HL-60 (cell line): ENCODE data around the gene TNFRSF8.

Experiments
- CTCF ChIP-seq: IDR thresholded peaks from one replicate; pipeline ENCODE4 v1.5.1; 2011; ENCODE audit warnings: low read length, control low read depth, inconsistent platforms; ENCODE audit not compliant: insufficient read depth
- POLR2AphosphoS5 ChIP-seq: IDR thresholded peaks from 2 replicates; pipeline ENCODE4 v1.6.1; 2012; ENCODE audit warnings: low read depth

GRCh38 chr1:12085643-12086260 lies 22.6 kb downstream of the TNFRSF8 start:
- TF ChIP-seq CTCF = no peak
- no peak for TF ChIP-seq POLR2AphosphoS5
